Keratinocyte (primary cell): ENCODE data around the gene GPT2. TPM values are rescaled to one million over a fixed set of nuclear protein-coding genes. Genes with fewer than 3 reads are reported as not detected.

Experiments used
- DNase-seq: peaks from one replicate; pipeline ENCODE4 v3.0.0-alpha.2; 2011; ENCODE audit warnings: low read depth, missing footprints, low spot score
- FAIRE-seq: peaks from 2 replicates; lab custom pipeline; 2011; peaks lifted over from hg19 to GRCh38; lab: Jason Lieb, UNC
- H2AFZ ChIP-seq: 2 replicates; pipeline ENCODE4 v1.6.0; 2012; ENCODE audit warnings: low read length, control low read depth, inconsistent platforms; ENCODE audit not compliant: control insufficient read depth
- H3K27ac ChIP-seq: 2 replicates; pipeline ENCODE4 v1.5.1; 2011; ENCODE audit warnings: low read length; ENCODE audit not compliant: control insufficient read depth, insufficient read depth
- H3K27me3 ChIP-seq: 3 replicates; pipeline ENCODE4 v1.6.0; 2011; ENCODE audit warnings: low read length; ENCODE audit not compliant: control insufficient read depth, insufficient read depth; ENCODE audit errors: extremely low read depth
- H3K36me3 ChIP-seq, 2 experiments: 2 replicates in 1 of 2; 3 replicates in 1 of 2; pipeline ENCODE4 v1.5.1; 2011; ENCODE audit warnings: low read length in 2 of 2, mild to moderate bottlenecking in 1 of 2; ENCODE audit not compliant: control insufficient read depth in 2 of 2, insufficient read depth in 2 of 2; ENCODE audit errors: extremely low read depth in 1 of 2
- H3K4me1 ChIP-seq: 3 replicates; pipeline ENCODE4 v1.5.1; 2011; ENCODE audit warnings: low read length; ENCODE audit not compliant: control insufficient read depth, insufficient read depth; ENCODE audit errors: extremely low read depth
- H3K4me2 ChIP-seq: 3 replicates; pipeline ENCODE4 v1.6.0; 2011; ENCODE audit warnings: low read depth, low read length; ENCODE audit not compliant: control insufficient read depth, insufficient read depth; ENCODE audit errors: extremely low read depth
- H3K4me3 ChIP-seq, 3 experiments: fragments of 200-600 bp in 1 of 3; sonication (generic) in 1 of 3; 2 replicates in 2 of 3; 3 replicates in 1 of 3; pipeline ENCODE4 v1.5.1; 2011 to 2016; ENCODE audit warnings: low read length in 3 of 3, mild to moderate bottlenecking in 3 of 3, control low read depth in 2 of 3, inconsistent platforms in 1 of 3, low read depth in 1 of 3, mixed read lengths in 1 of 3, mixed run types in 1 of 3, moderate library complexity in 1 of 3; ENCODE audit not compliant: control insufficient read depth in 2 of 3, insufficient read depth in 2 of 3; ENCODE audit errors: extremely low read depth in 1 of 3
- H3K79me2 ChIP-seq: 2 replicates; pipeline ENCODE4 v1.6.0; 2012; ENCODE audit warnings: low read length; ENCODE audit not compliant: control insufficient read depth, insufficient read depth
- H3K9ac ChIP-seq: 3 replicates; pipeline ENCODE4 v1.6.0; 2011; ENCODE audit warnings: low read length; ENCODE audit not compliant: control insufficient read depth, insufficient read depth; ENCODE audit errors: extremely low read depth
- H3K9me1 ChIP-seq: 3 replicates; pipeline ENCODE4 v1.6.0; 2011; ENCODE audit warnings: low read length; ENCODE audit not compliant: control insufficient read depth, insufficient read depth; ENCODE audit errors: extremely low read depth
- H3K9me3 ChIP-seq: 2 replicates; pipeline ENCODE4 v1.5.1; 2012; ENCODE audit warnings: low read depth, low read length; ENCODE audit not compliant: control insufficient read depth
- H4K20me1 ChIP-seq: 3 replicates; pipeline ENCODE4 v1.6.0; 2011; ENCODE audit warnings: low read length; ENCODE audit not compliant: control insufficient read depth, insufficient read depth; ENCODE audit errors: extremely low read depth
- EZH2 ChIP-seq: IDR thresholded peaks from one replicate; pipeline ENCODE4 v1.6.1; 2012; ENCODE audit warnings: inconsistent platforms, mild to moderate bottlenecking, low read length, moderate library complexity
- dilution Hi-C: fragments of 300-500 bp; cut with MboI; formaldehyde crosslinking; loops from one replicate; pipeline ENCODE4 v1.7.0; 2020; ENCODE audit warnings: low sequenced_read_pairs; ENCODE audit not compliant: extremely low pct_ligation_motif_present
- polyA plus RNA-seq, 5 experiments: library from polyadenylated mRNA; depleted of rRNA in 3 of 5; stranded (reverse) in 3 of 5; stranded (forward) in 1 of 5; unstranded in 1 of 5; fragments of >200 nt; gene quantifications; 1 replicate in 1 of 5; 2 replicates in 3 of 5; 3 replicates in 1 of 5; pipeline versions ENCODE4 v1.2.1 to v1.2.3, GENCODE V29; 2011 to 2012; ENCODE audit warnings: missing spikeins in 2 of 5, low read depth in 1 of 5, low replicate concordance in 1 of 5
- TF ChIP-seq, protein P1 (sequence below), 3 experiments: IDR thresholded peaks in 1 of 3; conservative IDR thresholded peaks in 1 of 3; optimal IDR thresholded peaks in 1 of 3; 2 replicates in 2 of 3; 3 replicates in 1 of 3; pipeline versions ENCODE3 to v1.5.1; 2011; ENCODE audit warnings: low read length in 3 of 3, mild to moderate bottlenecking in 3 of 3, moderate library complexity in 2 of 3, control low read depth in 1 of 3, inconsistent platforms in 1 of 3; ENCODE audit not compliant: insufficient read depth in 2 of 3; ENCODE audit errors: extremely low read depth in 1 of 3

Gene GPT2
- polyA plus RNA-seq, 1 donor (not counting 4 experiments of a cell fraction or from before 2014, with no cell fraction given), result 16.1 TPM

DNA sequence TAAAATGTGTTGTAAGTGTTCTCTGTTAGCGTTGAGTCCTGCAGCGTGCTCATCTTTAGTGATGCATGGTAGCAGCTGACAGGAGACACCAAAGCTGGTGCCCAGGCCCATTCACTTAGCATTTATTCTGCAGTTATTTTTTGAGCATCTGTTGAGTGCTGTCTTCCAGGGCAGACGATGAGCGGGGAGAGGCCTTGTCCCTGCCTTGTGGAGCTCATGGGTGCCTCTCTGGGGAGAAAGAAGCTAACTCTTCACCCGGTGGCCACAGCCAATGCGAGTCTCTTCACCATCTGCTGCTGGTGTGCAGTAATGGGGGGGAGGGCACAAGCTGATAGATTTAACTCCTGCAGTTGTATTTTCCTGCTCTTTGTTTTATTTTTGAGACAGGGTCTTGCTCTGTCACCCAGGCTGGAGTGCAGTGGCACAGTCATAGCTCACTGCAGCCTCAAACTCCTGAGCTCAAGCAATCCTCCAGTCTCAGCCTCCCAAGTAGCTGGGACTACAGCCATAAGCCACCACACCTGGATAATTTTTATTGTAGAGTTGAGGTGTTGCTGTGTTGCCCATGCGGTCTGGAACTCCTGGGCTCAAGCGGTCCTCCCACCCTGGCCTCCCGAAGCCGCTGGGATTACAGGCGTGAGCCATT, 30.5 kb downstream of the GPT2 start:
- DNase-seq (no peak), FAIRE-seq (no peak)
- H3K4me2 ChIP-seq, result no peak overlapping the region
- no peak overlapping the region for H3K4me3 ChIP-seq
- no peaks in the 10 kb centered on the region for H3K79me2 ChIP-seq
- no peak overlapping the region for H3K27ac ChIP-seq
- no peak overlapping the region for H3K9ac ChIP-seq
- no peaks in the 10 kb centered on the region for H3K9me1 ChIP-seq
- H4K20me1 ChIP-seq, result no peaks in the 10 kb centered on the region
- peaks cover 15 to 43% of the 10 kb centered on the region in 2 experiments for H3K36me3 ChIP-seq
- dilution Hi-C loops, result no loop called here
- no peaks in the 10 kb centered on the region for H3K9me3 ChIP-seq
- H3K27me3 ChIP-seq, result no peaks in the 10 kb centered on the region
- H3K4me1 ChIP-seq, result no peaks in the 10 kb centered on the region
- TF ChIP-seq EZH2, result no peak
- TF ChIP-seq, protein P1, sequence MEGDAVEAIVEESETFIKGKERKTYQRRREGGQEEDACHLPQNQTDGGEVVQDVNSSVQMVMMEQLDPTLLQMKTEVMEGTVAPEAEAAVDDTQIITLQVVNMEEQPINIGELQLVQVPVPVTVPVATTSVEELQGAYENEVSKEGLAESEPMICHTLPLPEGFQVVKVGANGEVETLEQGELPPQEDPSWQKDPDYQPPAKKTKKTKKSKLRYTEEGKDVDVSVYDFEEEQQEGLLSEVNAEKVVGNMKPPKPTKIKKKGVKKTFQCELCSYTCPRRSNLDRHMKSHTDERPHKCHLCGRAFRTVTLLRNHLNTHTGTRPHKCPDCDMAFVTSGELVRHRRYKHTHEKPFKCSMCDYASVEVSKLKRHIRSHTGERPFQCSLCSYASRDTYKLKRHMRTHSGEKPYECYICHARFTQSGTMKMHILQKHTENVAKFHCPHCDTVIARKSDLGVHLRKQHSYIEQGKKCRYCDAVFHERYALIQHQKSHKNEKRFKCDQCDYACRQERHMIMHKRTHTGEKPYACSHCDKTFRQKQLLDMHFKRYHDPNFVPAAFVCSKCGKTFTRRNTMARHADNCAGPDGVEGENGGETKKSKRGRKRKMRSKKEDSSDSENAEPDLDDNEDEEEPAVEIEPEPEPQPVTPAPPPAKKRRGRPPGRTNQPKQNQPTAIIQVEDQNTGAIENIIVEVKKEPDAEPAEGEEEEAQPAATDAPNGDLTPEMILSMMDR (optimal IDR thresholded peaks at IDR 0.05 in 1 of 3, IDR thresholded peaks at IDR 0.05 in 1 of 3, conservative IDR thresholded peaks at IDR 0.05 in 1 of 3; ENCODE audit: extremely low read depth in 1 of 3, insufficient read depth in 2 of 3, low read length in 3 of 3), result no peak
- no peak overlapping the region for H2AFZ ChIP-seq

DNA sequence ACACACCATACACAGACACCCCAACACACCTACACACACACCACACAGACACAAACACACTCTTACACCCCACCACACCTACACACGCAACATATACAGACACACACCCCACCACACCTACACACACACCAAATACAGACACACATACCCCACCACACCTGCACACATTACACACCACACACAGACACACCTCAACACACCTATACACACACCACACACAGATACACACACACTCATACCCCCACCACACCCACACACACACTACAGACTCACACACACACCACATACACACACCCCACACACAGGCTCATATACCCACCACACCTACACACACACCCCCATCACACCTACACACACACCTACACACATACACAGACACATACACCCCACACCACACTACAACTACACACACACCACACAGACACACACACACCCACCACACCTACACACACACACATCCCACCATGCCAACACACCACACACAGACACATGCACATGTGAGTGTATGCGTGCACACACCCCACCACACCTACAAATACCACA, 31.4 kb downstream of the GPT2 start:
- Histone ChIP-seq H3K4me3 (no peak overlapping the region), H4K20me1 (no peaks in the 10 kb centered on the region), H3K36me3 (peaks cover 14 to 43% of the 10 kb centered on the region in 2 experiments), H3K27ac (no peak overlapping the region), H3K9me3 (no peaks in the 10 kb centered on the region), H3K79me2 (no peaks in the 10 kb centered on the region), H3K4me2 (no peak overlapping the region), H3K4me1 (no peaks in the 10 kb centered on the region), H3K9me1 (no peaks in the 10 kb centered on the region), H3K27me3 (no peaks in the 10 kb centered on the region), H3K9ac (no peak overlapping the region), H2AFZ (no peak overlapping the region)
- FAIRE-seq (no peak), DNase-seq (no peak)
- TF ChIP-seq, protein P1 (optimal IDR thresholded peaks at IDR 0.05 in 1 of 3, IDR thresholded peaks at IDR 0.05 in 1 of 3, conservative IDR thresholded peaks at IDR 0.05 in 1 of 3; ENCODE audit: extremely low read depth in 1 of 3, insufficient read depth in 2 of 3, low read length in 3 of 3), result no peak
- TF ChIP-seq EZH2, result no peak
- dilution Hi-C loops, result no loop called here
